HG03097 (cell line): ENCODE data around the gene KCNK2.
"Not testable (repeated sequence)": the region's sequence is repeated elsewhere in the genome, so short reads cannot be mapped to it uniquely, and the experiment has no call there.

Source experiments
- ATAC-seq: cut with Tn5 transposase; IDR thresholded peaks from one replicate; pipeline ENCODE4 v1.9.1; 2021; ENCODE audit not compliant: unreplicated experiment, low FRiP score

KCNK2 gene

DNA sequence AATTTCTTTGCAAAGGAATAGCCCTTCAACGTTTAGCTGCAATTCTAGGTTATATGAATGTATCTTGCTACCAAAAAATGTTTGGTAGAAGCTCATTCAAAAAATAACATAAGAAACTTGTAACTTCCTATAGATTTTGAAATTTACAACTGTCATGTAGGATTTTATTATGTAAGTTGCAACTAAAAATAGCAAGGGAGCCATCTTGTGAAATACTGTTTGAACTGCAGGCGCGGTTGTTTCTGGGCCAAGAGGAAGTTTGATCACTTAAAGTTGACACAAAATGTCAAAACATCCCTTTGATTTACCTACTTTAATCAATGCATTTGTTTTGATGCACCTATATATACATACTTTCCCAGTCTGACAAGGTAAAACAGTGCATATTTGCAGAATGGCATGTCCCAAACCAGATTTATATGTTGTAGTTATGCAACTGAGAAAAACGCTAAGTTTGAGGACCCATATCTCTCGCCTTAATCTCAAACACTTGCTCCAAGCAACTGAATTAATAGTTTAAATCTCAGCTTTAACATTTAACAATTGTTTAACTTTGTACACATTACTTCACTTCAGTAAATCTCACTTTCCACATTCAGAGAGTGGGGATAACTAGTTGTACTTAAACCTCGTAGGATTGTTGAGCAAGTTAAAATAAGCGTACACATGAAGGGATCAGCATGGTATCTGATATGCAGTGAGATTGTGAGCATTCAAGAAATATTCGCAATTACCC lies 63.9 kb downstream of the KCNK2 start:
- no peak for ATAC-seq

DNA sequence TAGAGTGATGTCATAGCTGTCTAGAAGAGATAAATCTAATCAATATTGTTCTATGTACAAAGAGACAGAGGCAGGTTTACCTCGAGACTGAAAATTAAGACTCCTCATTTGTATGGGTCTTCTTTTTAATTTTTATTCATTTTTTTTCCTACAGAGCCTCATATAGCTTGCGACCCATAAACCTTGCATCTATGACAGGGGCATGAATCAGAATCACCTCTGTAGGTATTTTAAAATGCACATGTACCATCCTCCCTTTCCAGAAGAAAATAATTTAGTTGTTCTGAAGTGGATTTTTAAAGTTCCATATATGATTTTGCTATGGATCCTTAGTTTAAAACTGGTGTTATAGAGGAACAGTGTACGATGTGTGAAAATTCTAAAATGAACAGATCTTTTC lies 64.5 kb downstream of the KCNK2 start:
- no peak for ATAC-seq

DNA sequence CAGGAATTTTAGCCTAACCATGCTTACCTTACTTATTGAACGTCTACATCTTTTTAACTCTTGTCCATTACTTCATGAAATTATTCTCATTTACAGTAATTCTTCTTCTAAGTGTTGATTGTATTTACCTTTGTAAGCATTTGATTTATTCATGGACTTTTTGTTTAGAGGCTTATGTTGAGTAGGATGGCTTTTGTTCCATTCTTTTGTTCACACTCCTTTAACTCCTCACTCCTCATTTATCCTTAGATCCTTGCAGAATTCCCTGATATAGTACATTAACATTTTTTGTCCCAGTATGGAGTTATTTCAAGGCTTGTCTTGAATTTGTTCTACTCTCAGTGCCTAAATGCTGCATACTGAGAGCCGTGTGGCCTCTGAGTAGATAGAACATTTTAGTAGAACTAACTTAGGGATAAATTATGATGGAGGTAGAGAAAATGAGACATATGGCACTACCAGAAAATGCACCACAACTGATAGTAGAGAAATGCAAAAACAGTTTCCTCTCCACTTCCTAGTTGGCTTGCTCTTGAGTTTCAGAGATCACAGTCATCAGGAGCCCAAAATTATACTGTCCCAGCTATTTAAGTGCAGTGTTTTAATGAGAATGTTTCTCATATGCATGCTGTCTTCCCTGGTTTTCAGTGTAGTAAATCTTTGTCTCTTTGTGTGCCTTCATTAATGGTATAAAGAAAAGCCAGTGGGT lies 69.5 kb downstream of the KCNK2 start:
- ATAC-seq = no peak

DNA sequence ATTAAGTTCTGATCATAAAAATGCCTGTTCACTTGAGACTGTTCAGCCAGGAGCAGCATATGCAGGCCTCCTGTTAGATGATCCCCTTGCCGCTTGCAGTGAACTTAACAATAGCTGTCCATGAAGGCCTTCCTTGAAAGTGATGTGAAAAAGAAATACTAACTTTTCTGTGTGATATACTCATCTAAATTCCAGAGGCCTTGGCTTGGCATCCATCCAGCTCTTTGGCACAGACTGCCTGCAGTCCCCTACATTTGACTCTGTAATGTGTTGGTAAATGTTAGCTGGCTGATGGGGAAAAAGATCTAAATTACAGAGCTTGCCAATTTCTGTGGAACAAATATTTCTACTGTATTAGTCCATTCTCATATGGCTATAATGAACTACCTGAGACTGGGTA lies 73.7 kb downstream of the KCNK2 start:
- no peak for ATAC-seq

DNA sequence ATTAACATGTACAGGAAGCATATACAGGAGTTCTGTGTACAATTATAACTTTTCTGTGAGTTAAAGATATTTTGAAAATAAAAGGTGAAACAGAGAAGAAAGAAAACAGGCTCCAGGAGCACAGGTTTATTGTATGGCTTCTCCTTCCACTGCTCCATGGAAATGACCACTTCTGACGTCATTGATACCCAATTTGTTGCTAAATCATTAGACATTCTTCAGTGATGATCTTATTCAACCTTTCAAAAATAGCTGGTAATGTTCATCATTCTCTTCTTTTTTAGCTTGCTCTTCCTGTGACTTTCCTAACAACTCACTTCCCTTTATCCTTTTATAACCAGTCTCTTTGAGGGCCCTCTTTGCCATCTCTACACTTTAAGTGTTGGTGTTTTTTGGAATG lies 77.8 kb downstream of the KCNK2 start:
- ATAC-seq = no peak

DNA sequence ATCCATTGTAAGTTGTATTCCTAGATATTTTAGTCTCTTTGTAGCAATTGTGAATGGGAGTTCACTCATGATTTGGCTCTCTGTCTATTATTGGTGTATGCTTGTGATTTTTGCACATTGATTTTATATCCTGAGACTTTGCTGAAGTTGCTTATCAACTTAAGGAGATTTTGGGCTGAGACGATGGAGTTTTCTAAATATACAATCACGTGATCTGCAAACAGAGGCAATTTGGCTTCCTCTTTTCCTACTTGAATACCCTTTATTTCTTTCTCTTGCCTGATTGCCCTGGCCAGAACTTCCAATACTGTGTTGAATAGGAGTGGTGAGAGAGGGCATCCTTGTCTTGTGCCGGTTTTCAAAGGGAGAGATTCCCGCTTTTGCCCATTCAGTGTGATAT lies 80.6 kb downstream of the KCNK2 start:
- not testable (repeated sequence) for ATAC-seq

DNA sequence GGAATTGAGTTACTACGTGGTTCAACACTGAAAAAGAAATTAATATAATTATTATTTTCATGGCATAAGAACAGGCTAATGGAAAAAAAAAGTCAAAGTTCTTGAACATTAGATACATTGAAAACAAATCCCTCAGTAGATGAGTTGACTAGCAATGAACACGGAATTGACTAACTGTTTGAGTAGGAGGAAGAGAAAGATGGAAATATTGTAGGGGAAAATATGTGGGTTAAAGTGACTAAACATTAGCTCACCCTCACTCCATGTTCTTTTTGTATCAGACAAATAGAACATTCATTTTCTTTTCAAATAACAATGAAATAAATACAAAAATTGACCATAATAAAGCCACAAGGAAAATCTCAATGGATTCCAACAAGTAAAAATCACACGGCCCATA lies 84.3 kb downstream of the KCNK2 start:
- ATAC-seq = no peak

DNA sequence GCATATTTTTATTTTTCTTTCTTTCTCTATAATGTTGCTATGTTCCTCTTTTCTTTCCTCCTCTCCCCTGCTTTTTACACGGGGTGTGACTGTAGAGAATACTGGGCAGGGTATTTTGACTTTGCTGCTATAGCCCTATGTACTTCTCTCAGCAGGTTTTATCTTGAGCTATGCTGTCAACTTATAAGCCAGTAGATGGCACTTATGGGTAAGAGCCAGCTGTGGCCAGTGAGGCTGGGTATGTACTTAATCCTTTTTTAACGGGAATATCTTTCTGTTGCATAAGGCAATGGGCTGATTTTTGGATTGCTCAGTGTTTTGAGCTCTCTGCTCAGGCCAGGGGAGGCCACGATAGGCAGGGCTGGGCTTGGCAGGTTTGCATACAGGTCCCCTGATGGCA lies 99.0 kb downstream of the KCNK2 start:
- no peak for ATAC-seq

DNA sequence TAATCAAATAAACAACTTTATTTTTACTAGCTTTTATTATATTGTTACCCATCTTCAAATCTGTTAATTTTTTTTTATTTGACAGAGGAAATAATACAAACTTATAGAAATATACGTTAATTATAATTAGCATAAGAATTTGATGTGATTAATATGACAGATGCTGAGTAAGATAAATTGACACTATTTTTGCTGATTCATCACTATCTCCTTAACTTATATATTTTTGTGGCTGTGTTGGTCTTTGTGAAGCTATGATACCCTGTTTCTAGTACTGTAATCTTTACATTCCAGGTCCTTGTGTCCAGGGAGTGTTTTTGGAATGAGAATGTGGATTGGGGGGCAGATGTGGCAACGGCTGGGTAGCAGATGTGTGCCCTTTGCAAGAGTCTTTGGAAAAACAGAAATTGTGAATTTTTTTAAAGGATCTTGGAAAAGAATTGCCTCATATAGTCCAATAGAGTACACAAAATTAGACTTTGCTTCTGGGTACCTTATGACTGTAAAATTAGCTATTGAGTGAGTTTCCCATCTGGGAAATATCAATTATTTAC lies 102.6 kb downstream of the KCNK2 start:
- no peak for ATAC-seq

DNA sequence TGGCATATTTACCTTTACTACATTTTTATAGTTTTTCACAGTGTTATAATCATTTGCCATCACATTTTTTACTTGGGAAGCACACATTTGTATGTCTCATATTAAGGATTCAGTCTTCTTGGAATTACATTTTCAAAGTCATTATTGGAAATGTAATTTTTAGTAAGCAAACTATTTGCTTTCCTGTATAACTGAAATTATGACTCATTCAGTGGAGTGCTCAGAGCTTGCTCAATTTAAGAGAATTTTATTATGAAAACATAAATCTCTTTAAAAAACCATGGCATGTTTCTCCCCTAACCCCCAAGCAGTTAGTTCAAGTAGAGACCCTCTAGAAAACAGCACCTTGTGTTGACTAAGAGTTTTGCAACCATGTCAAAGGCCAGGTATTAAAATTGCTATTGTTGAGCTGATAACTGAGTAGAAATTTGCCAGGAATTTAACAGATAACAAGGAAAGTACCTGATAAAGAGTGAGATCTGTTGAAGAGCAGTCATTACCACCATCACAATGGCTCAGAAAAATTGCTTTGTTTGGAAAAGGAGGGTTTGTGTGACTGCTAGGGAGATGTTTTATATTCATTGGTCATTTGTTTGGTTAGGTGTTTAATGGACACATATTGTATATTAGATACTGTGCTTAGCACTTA lies 105.9 kb downstream of the KCNK2 start:
- no peak for ATAC-seq

DNA sequence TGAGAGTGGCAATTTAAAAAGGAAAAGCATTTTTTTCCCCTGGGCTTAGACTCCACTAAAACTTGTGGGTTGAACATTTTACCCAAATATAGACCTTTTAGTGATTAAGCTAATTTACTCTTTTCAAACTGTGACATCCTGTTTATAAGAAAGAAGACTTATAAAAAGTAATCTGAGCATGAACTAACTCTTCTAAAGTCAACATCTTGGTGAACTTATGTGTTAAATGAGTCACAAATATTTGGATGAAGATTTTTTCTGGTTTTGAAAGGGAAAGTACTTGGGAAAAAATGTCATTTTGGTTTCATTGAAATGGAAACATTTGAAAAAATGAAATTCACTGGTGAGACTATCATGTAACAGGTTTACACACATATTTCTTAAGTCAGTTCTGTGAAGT lies 109.8 kb downstream of the KCNK2 start:
- no peak for ATAC-seq

DNA sequence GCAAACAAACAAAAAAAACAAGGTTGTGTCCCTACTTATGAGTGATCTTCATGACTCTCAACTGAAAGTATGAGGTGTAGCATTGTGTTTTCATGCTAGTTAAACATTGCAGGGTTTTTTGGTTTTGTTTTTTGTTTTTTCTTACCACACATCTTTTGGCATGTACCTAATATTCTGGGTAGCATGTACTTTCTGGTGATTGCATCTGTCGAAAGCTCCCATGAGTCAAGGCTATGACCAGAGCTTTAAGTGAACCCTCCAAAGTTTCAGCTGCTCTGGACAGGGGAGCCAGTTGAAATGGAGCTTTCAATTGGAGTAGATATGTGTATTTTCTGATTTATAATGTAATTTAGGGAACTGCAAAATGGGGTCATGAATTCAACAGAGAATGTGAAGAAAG lies 115.5 kb downstream of the KCNK2 start:
- no peak for ATAC-seq

DNA sequence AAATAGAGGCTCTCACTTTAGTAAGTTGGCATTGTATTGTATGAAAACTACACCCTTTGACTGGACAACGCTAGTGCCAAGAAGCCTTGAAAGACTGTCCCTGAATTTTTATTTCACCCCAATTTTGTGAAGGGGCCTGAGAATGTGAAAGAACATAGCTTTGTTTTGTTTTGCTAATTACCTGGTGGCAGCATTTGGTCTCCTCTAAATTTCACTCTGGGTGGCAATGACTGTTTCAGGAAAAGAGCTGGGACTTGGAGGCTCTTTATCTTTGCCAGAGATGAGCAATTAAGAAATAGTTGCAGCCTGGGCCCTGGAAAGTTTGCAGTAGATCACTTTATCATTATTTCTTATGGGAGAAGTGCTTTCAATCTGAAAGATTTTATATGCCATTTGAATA lies 117.6 kb downstream of the KCNK2 start:
- ATAC-seq = no peak

DNA sequence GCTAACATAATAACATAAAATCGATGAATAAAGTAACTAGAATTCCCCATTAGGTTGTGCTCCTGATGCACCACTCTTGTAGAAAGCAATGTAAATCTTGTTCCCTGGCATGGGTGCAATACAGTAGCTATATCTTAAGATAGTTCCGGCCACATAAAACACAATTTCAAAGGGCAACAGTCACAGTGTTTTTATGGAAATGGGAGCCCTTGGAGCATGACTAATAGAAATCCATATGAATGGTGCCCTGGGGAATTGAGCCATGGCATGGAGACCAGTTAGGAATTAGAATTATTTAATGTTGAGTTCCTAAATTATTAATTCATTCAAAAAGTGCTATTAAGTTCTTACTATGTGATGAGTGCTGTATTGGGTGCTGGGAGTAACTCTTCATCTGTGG lies 118.7 kb downstream of the KCNK2 start:
- no peak for ATAC-seq

DNA sequence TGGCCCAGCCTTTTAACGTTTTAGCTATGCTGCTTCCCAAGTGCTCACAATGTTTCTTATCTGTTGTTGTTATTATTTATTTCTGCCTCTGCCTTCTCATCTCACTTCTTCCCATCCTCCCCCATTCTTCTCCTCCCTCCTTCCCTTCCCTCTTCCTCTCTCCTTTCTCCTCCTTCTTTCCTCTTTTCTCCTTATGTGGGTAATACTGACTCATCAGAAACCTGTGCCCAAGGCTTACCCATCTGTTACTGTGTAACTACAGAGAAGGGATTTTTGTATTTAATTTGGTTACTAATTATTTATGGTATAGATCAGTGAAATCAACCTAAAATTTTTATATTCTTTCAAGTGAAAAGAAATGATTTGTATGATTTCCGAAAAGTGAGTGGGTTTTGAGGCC lies 120.3 kb downstream of the KCNK2 start:
- ATAC-seq = no peak

DNA sequence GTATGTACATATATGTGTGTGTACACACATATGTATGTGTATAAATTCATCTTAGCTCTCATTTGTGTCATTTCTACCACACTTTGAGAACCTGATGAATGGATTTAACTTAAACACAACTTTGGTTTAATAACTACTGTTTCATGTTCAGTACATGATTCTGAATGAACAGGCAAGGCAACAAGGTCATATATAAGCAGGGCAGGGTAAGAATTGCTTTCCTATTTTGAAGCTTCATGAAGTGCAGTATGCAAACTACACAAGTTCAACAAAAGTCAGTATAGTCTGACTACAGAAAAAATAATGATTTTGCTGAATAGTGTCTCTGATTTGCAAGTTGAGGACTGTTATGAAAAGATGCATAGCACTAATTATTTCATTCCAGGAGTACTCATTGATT lies 127.6 kb downstream of the KCNK2 start:
- ATAC-seq = no peak

DNA sequence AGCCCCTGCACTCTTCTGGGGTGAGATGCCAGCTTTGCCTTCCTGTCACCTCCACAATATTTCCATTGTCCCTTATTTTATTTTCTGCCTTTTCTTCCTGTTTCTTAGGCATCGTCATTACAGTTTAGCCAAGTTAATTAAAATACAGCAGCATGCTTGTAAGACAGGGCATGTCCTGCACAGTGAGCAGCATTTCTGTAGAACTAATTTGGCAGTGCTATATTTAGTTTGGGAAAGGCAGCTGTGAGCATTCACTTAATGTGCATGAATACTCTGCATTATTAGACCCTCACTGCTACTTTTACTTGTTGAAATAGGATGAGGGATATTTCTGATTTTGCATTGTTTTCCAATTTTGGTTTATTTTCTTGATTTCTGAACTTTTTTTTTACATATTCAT lies 133.3 kb downstream of the KCNK2 start:
- ATAC-seq = no peak

DNA sequence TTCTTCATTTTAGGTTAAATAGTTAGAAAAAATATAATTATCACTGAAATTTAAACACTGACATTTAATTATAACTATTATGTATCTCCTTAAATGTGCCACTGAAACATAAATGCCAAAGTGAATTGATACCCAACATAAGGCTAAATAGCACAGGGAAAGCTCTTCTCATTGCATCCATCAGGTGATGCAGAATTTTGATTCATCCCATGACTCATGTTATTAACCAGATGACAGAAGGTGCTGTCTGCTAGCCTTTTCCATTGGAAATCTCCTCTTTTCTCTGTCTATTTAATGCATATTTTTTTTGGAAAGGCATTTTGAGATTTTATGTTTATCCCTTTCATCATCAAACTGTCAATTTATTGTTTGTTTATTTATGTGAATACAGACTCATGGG lies 136.8 kb downstream of the KCNK2 start:
- ATAC-seq = no peak

DNA sequence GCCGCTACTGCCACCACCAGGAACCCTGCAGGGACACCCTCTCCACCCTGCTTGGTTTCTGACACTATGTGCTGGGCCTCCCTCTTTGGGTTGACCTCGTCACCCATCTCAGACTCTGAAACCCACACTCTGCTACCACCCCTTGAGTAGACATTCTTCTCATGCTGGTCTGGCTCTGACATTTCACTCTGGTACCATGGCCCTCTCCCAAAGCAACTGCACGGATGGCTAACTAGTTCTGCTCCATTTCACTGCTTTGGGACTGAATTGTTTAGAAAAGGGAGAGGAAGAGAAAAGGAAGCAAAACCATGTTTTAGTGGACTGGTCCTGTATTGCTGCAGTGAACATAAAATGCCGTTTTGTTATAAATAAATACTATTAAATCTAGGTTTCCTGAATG lies 137.8 kb downstream of the KCNK2 start:
- no peak for ATAC-seq

DNA sequence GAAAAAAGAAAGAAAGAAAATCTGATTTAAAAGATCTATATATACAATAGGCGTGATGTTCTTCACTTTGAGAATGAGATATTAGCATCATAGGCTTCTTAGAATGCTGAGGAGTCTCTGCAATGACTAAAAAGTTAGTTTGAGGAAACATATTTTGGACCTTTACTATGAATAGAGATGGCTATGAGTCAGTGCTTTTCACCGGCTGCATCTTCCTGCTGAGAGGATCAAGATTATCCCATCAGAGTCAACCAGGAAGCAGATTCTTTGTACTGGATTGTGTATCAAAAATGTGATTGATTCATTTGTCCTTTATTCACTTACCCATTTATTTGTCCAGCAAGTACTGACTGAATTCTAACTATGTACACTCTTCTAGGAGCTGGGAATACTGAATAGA lies 144.2 kb downstream of the KCNK2 start:
- no peak for ATAC-seq

DNA sequence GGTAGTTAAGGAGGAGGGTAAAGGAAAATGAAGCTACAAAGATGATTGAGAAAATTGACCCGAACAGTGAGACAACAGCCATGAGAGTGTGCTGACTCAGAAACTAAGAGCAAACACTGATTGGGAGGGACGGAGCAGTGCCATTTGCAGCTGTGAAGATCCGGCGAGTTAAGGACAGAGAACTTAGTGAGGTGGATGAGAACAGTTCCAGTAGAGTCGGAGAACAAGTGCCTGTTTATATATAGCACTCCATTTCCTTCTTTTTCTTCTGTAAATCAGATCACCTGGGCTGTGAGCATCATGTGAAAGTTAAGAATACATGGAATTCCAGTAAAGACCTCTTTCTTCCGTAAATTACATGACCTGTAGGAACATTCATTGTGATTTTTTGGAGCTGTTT lies 145.7 kb downstream of the KCNK2 start:
- ATAC-seq = no peak

DNA sequence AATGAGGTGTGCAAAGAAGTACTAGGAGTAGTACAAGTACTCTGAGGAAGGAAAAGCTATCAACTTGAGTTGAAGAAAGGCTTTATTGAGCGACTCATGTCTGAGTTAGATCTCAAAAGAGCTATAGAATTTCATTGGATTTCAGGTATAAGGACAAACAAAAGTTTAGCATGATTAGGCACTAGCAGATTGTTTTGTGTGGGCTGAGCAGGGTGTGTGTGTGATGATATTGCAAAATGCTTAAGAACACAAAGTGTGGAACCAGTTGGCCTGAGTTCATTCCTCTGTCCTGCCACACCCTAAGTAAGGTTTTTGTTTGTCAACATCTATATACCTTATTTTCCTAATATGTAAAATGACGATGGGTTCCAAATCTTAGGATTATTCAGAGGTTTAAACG lies 158.9 kb downstream of the KCNK2 start:
- no peak for ATAC-seq
